Astrocyte (in vitro differentiated cells and primary cell): ENCODE data around the gene ANKRA2.

Experiments
- EZH2 ChIP-seq: IDR thresholded peaks from 2 replicates; pipeline ENCODE4 v1.6.1; 2012; ENCODE audit warnings: mild to moderate bottlenecking, low read length, inconsistent platforms; ENCODE audit not compliant: insufficient read depth
- TF ChIP-seq, protein P1 (sequence below): IDR thresholded peaks from 2 replicates; pipeline ENCODE4 v1.5.1; 2011; ENCODE audit warnings: low read depth, mild to moderate bottlenecking, inconsistent platforms, low read length, moderate library complexity; ENCODE audit not compliant: insufficient read depth

DNA sequence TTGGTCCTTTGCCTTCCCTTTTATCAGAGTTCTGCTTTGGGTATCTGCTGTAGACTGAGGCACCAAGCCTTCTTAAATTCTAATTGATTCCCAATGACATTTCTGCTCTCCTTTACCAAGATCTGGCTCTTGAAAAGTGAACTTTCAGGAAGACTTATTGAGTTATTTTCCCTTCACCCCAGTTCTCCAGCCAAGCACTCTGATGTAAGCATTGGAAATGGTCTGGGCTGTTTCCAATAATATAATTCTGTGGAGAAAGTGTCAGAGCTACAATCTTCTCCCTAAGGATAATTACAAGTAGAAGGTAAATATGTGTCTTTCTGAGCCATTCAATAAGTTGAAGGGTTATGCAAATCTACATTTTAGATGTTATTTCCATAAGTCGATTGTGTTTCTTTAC is 36.4 kb downstream of the ANKRA2 start:
- TF ChIP-seq, protein P1, sequence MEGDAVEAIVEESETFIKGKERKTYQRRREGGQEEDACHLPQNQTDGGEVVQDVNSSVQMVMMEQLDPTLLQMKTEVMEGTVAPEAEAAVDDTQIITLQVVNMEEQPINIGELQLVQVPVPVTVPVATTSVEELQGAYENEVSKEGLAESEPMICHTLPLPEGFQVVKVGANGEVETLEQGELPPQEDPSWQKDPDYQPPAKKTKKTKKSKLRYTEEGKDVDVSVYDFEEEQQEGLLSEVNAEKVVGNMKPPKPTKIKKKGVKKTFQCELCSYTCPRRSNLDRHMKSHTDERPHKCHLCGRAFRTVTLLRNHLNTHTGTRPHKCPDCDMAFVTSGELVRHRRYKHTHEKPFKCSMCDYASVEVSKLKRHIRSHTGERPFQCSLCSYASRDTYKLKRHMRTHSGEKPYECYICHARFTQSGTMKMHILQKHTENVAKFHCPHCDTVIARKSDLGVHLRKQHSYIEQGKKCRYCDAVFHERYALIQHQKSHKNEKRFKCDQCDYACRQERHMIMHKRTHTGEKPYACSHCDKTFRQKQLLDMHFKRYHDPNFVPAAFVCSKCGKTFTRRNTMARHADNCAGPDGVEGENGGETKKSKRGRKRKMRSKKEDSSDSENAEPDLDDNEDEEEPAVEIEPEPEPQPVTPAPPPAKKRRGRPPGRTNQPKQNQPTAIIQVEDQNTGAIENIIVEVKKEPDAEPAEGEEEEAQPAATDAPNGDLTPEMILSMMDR = no peak
- TF ChIP-seq EZH2 = no peak
